H7 (cell line): ENCODE results near the gene RPL3. TPM values are rescaled to one million over a fixed set of nuclear protein-coding genes. Genes with fewer than 3 reads are reported as not detected.
A peak's percentile ranks its signal among the peaks of the same experiment; 100 is the strongest.
"Not testable (repeated sequence)": the region's sequence is repeated elsewhere in the genome, so short reads cannot be mapped to it uniquely, and the experiment has no call there.

Experiments
- DNase-seq: peaks from one replicate; pipeline ENCODE4 v3.0.0; 2012
- H3K27me3 ChIP-seq: 2 replicates; pipeline ENCODE4 v1.6.0; 2011; ENCODE audit warnings: mild to moderate bottlenecking, low read length; ENCODE audit not compliant: control insufficient read depth, insufficient read depth
- H3K36me3 ChIP-seq: replicated peaks from 2 replicates; pipeline ENCODE4 v1.5.1; 2011; ENCODE audit warnings: low read length; ENCODE audit not compliant: control insufficient read depth, insufficient read depth
- H3K4me3 ChIP-seq: 2 replicates; pipeline ENCODE4 v1.5.1; 2011; ENCODE audit warnings: low read depth, mild to moderate bottlenecking, control low read depth, low read length, moderate library complexity; ENCODE audit not compliant: insufficient read depth
- total RNA-seq: library from RNA; depleted of rRNA; stranded (reverse); fragments of >200 nt; shearing (Covaris generic); gene quantifications from 2 replicates; pipeline ENCODE4 v1.2.3, GENCODE V29; 2014

Gene RPL3
- total RNA-seq, 1 experiment from 2014 or later = 3,029 TPM

- DNase-seq = peak; percentile 80
- no peaks in the 10 kb centered on the region; the same call in 1 of the 2 replicates for H3K27me3 ChIP-seq
- no peaks in the 10 kb centered on the region for H3K36me3 ChIP-seq
- H3K4me3 ChIP-seq = no peak overlapping the region
These were observed 24.0 kb upstream of the RPL3 start for GRCh38 chr22:39343259-39344045.

GRCh38 chr22:39341179-39341578, 21.8 kb upstream of the RPL3 start:
- no peaks in the 10 kb centered on the region for H3K36me3 ChIP-seq
- no peak overlapping the region for H3K4me3 ChIP-seq
- no peaks in the 10 kb centered on the region; the same call in 1 of the 2 replicates for H3K27me3 ChIP-seq
- DNase-seq = no peak

GRCh38 chr22:39339775-39340174, 20.4 kb upstream of the RPL3 start:
- H3K36me3 ChIP-seq, H3K4me3 ChIP-seq, H3K27me3 ChIP-seq, DNase-seq: not testable (repeated sequence)

GRCh38 chr22:39336411-39336810, 17.0 kb upstream of the RPL3 start:
- no peaks in the 10 kb centered on the region for H3K36me3 ChIP-seq
- no peak for DNase-seq
- H3K27me3 ChIP-seq = no peaks in the 10 kb centered on the region
- H3K4me3 ChIP-seq = no peak overlapping the region

GRCh38 chr22:39332441-39333064, 13.1 kb upstream of the RPL3 start:
- DNase-seq = no peak
- H3K36me3 ChIP-seq = no peaks in the 10 kb centered on the region
- H3K4me3 ChIP-seq = no peak overlapping the region
- no peaks in the 10 kb centered on the region for H3K27me3 ChIP-seq

- not testable (repeated sequence) for H3K4me3 ChIP-seq, H3K27me3 ChIP-seq, H3K36me3 ChIP-seq, DNase-seq
These were observed 11.1 kb upstream of the RPL3 start for GRCh38 chr22:39330553-39330952.

GRCh38 chr22:39327995-39328754, 8.8 kb upstream of the RPL3 start:
- H3K4me3 ChIP-seq = no peak overlapping the region
- DNase-seq = peak; percentile 30

GRCh38 chr22:39325392-39325932, 6.0 kb upstream of the RPL3 start:
- Histone ChIP-seq H3K4me3 (no peak overlapping the region), H3K36me3 (no peaks in the 10 kb centered on the region), H3K27me3 (no peaks in the 10 kb centered on the region)
- DNase-seq = no peak

More at GRCh38 chr22:39327995-39328754, 8.8 kb upstream of the RPL3 start:
- no peaks in the 10 kb centered on the region for H3K36me3 ChIP-seq
- H3K27me3 ChIP-seq = no peaks in the 10 kb centered on the region

GRCh38 chr22:39320616-39321029, 1.2 kb upstream of the RPL3 start:
- not testable (repeated sequence) for H3K27me3 ChIP-seq
- Histone ChIP-seq H3K36me3 (peaks cover 27% of the 10 kb centered on the region), H3K4me3 (peak overlapping the region; percentile 99; the same call in 1 of the 2 replicates)
- peak; percentile 49 for DNase-seq

GRCh38 chr22:39318507-39319283, 728 bp downstream of the RPL3 start:
- DNase-seq = peak; percentile 54
- peaks cover 46% of the 10 kb centered on the region for H3K36me3 ChIP-seq
- H3K4me3 ChIP-seq = peak overlapping the region; percentile 99
- H3K27me3 ChIP-seq = no peaks in the 10 kb centered on the region

- H3K4me3 ChIP-seq = peak overlapping the region; percentile 99
- no peak for DNase-seq
- no peaks in the 10 kb centered on the region for H3K27me3 ChIP-seq
- peaks cover 54% of the 10 kb centered on the region for H3K36me3 ChIP-seq
These were observed 1.5 kb downstream of the RPL3 start for GRCh38 chr22:39317775-39318506.

GRCh38 chr22:39317084-39317774, 2.2 kb downstream of the RPL3 start:
- peaks cover 61% of the 10 kb centered on the region for H3K36me3 ChIP-seq
- DNase-seq = peak; percentile 30
- no peaks in the 10 kb centered on the region for H3K27me3 ChIP-seq
- peak overlapping the region; percentile 8 for H3K4me3 ChIP-seq
